Peyer's patch (tissue), 4 donors: ENCODE data around the gene ACOX1. TPM values are rescaled to one million over a fixed set of nuclear protein-coding genes. Genes with fewer than 3 reads are reported as not detected.

Experiments used
- DNase-seq, 3 donors: peaks; one replicate each; pipeline ENCODE4 v3.0.0-alpha.2; 2017 to 2019
- H3K27ac ChIP-seq, 4 donors: fragments of 200-600 bp; sonication (generic); one replicate each; pipeline ENCODE4 v1.5.1; 2016 to 2019
- H3K27me3 ChIP-seq, 2 donors: fragments of 200-600 bp; sonication (generic); one replicate each; pipeline ENCODE4 v1.5.1; 2019
- H3K36me3 ChIP-seq, 3 donors: fragments of 200-600 bp; sonication (generic); one replicate each; pipeline ENCODE4 v1.5.1; 2016 to 2019
- H3K4me1 ChIP-seq, 4 donors: fragments of 200-600 bp; sonication (generic); one replicate each; pipeline ENCODE4 v1.5.1; 2016 to 2019
- H3K4me3 ChIP-seq, 4 donors: fragments of 200-600 bp; sonication (generic); 1 replicate in 3 of 4; 2 replicates in 1 of 4; pipeline ENCODE4 v1.5.1; 2016 to 2019; ENCODE audit warnings: mild to moderate bottlenecking in 1 of 4
- H3K9me3 ChIP-seq, 4 donors: fragments of 200-600 bp; sonication (generic); one replicate each; pipeline ENCODE4 v1.5.1; 2016 to 2019; ENCODE audit warnings: mild to moderate bottlenecking in 1 of 4
- POLR2A ChIP-seq, 2 donors: fragments of 450-650 bp; IDR thresholded peaks; one replicate each; pipeline ENCODE4 v1.5.1; 2017; ENCODE audit warnings: antibody characterized with exemption in 2 of 2, mild to moderate bottlenecking in 2 of 2, moderate library complexity in 2 of 2
- total RNA-seq, 4 donors: library from RNA; depleted of rRNA; stranded (reverse); fragments of >200 nt; gene quantifications; one replicate each; pipeline ENCODE4 v1.1.0, GENCODE V29; 2016
- TF ChIP-seq, protein P1 (sequence below), 6 experiments: fragments of 450-650 bp in 4 of 6; fragments of 200-600 bp in 2 of 6; sonication (generic) in 1 of 6; IDR thresholded peaks; one replicate each; pipeline ENCODE4 v1.5.1; 2017 to 2019; ENCODE audit warnings: antibody characterized with exemption in 6 of 6, mild to moderate bottlenecking in 3 of 6, moderate library complexity in 1 of 6

The ACOX1 gene
- total RNA-seq: 100 to 1,000 TPM in 3 of 4 donors, 10 to 100 TPM in 1; 26.4 to 268 (median 193) TPM

GRCh38 chr17:75978938-75979704 lies at the start of gene ACOX1, which contains the start of gene TEN1:
TSS of gene ACOX1 (minus strand) at chr17:75979166. CDS start at chr17:75979073, 93 bp downstream.
TSS of gene TEN1 (plus strand) at chr17:75979240. CDS start at chr17:75986193, 6,953 bp downstream.
- TF ChIP-seq POLR2A (IDR thresholded peaks at IDR 0.05): peak; percentile 95 to 97
- TF ChIP-seq, protein P1, sequence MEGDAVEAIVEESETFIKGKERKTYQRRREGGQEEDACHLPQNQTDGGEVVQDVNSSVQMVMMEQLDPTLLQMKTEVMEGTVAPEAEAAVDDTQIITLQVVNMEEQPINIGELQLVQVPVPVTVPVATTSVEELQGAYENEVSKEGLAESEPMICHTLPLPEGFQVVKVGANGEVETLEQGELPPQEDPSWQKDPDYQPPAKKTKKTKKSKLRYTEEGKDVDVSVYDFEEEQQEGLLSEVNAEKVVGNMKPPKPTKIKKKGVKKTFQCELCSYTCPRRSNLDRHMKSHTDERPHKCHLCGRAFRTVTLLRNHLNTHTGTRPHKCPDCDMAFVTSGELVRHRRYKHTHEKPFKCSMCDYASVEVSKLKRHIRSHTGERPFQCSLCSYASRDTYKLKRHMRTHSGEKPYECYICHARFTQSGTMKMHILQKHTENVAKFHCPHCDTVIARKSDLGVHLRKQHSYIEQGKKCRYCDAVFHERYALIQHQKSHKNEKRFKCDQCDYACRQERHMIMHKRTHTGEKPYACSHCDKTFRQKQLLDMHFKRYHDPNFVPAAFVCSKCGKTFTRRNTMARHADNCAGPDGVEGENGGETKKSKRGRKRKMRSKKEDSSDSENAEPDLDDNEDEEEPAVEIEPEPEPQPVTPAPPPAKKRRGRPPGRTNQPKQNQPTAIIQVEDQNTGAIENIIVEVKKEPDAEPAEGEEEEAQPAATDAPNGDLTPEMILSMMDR (IDR thresholded peaks at IDR 0.05): peak; percentile 30 to 60 (median 46)
- H3K9me3 ChIP-seq: no peaks in the 10 kb centered on the region
- H3K36me3 ChIP-seq: no peaks in the 10 kb centered on the region
- H3K27ac ChIP-seq: peak within 1 kb of the TSS; percentile 96 to 99 (median 98)
- DNase-seq: peak; percentile 97 to 99 (median 98)
- H3K4me3 ChIP-seq: peak within 1 kb of the TSS; percentile 70 to 96 (median 78)
- no peaks in the 10 kb centered on the region for H3K27me3 ChIP-seq
- peaks cover 0 to 45% (median 4%) of the 10 kb centered on the region in 4 donors for H3K4me1 ChIP-seq

- DNase-seq: peak in 2 of 3 donors; percentile 87 to 91
- Histone ChIP-seq H3K4me3 (peak within 1 kb of the TSS in 3 of 4 donors; percentile 21 to 61 (median 54)), H3K36me3 (no peaks in the 10 kb centered on the region), H3K27ac (peak within 1 kb of the TSS in 3 of 4 donors; percentile 69 to 93 (median 89)), H3K9me3 (no peaks in the 10 kb centered on the region), H3K27me3 (no peaks in the 10 kb centered on the region), H3K4me1 (peaks cover 0 to 29% (median 1%) of the 10 kb centered on the region in 4 donors)
- TF ChIP-seq POLR2A (IDR thresholded peaks at IDR 0.05): peak; percentile 65 to 84
- TF ChIP-seq, protein P1 (IDR thresholded peaks at IDR 0.05): no peak
Observed at GRCh38 chr17:76027159-76027839, 48.3 kb upstream of the ACOX1 start, which contains the start of gene EVPL. TSS of gene EVPL (minus strand) at chr17:76027306. CDS start at chr17:76027198, 108 bp downstream.

DNA sequence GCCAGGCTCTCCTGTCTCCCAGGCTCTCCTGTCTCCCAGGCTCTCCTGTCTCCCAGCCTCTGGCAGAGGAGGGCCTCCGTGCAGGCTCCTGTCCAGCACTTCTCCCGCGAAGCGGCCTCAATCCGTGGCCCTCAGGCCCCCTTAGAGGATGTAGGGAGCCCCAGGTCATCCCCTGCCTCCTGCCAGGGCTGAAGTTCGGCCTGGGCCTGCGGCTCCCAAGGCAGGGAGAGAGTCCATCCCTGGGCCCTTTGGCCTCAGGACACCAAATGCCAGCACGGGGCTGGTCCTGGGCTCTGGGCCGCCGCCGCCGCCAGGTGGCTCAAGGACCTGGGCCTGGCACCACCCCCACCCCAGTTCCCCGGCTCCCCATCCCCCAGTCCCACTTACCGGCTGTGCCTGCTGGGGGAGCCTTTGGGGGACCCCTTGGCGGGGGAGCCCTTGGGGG lies 47.8 kb upstream of the ACOX1 start:
- no peaks in the 10 kb centered on the region for H3K9me3 ChIP-seq
- TF ChIP-seq POLR2A (IDR thresholded peaks at IDR 0.05): no peak
- TF ChIP-seq, protein P1 (IDR thresholded peaks at IDR 0.05): peak in 1 of 6 experiments; percentile 26
- H3K36me3 ChIP-seq: no peaks in the 10 kb centered on the region
- H3K4me3 ChIP-seq: peak overlapping the region in 3 of 4 donors; percentile 21 to 61 (median 54)
- no peaks in the 10 kb centered on the region for H3K27me3 ChIP-seq
- DNase-seq: peak in 1 of 3 donors; percentile 81
- peak overlapping the region in 3 of 4 donors; percentile 69 to 93 (median 89) for H3K27ac ChIP-seq
- H3K4me1 ChIP-seq: peaks cover 0 to 25% (median 1%) of the 10 kb centered on the region in 4 donors

DNA sequence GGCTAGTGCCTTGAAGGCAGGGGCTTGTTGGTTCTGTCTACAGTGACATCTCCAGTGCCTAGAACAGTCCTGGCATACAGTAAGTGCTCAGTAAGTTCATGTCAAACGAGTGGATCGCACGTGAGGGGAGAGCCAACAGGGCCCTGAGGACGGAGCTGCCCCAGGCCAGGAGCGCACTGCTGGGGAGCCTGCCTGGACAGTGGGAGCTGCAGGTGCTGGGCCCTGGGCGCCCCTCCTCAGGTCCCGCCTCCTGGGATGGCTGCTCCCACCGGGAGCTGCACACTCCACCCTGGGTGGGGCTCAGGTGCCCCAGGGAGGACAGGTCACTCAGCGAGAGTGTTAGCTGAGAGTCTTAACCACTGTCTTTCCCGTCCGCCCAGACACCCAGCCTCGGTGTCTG lies 46.3 kb upstream of the ACOX1 start:
- Histone ChIP-seq H3K9me3 (no peaks in the 10 kb centered on the region), H3K36me3 (no peaks in the 10 kb centered on the region), H3K4me1 (peaks cover 0 to 25% (median 1%) of the 10 kb centered on the region in 4 donors), H3K27me3 (no peaks in the 10 kb centered on the region), H3K27ac (no peak overlapping the region), H3K4me3 (peak overlapping the region in 2 of 4 donors; percentile 10 to 54)
- DNase-seq: no peak
- TF ChIP-seq, protein P1 (IDR thresholded peaks at IDR 0.05): no peak
- TF ChIP-seq POLR2A (IDR thresholded peaks at IDR 0.05): no peak

GRCh38 chr17:76024353-76024752 lies 45.4 kb upstream of the ACOX1 start:
- TF ChIP-seq, protein P1 (IDR thresholded peaks at IDR 0.05): no peak
- TF ChIP-seq POLR2A (IDR thresholded peaks at IDR 0.05): no peak

More at GRCh38 chr17:76024353-76024752, 45.4 kb upstream of the ACOX1 start:
- peaks cover 0 to 2% (median 0%) of the 10 kb centered on the region in 3 donors for H3K36me3 ChIP-seq
- H3K27me3 ChIP-seq: no peaks in the 10 kb centered on the region
- peaks cover 0 to 22% (median under 1%) of the 10 kb centered on the region in 4 donors for H3K4me1 ChIP-seq
- peak overlapping the region in 1 of 4 donors; percentile 25 for H3K27ac ChIP-seq
- no peak for DNase-seq
- no peaks in the 10 kb centered on the region for H3K9me3 ChIP-seq
- no peak overlapping the region for H3K4me3 ChIP-seq
